GM12878 (cell line): Measurements from ENCODE around the gene NUDT3.

Experiments used
- ASH2L ChIP-seq: fragments of 300-600, 200-600 bp; sonication (generic); IDR thresholded peaks from 2 replicates; pipeline ENCODE4 v1.6.1; 2017; ENCODE audit warnings: low read depth, mild to moderate bottlenecking, borderline replicate concordance
- BHLHE40 ChIP-seq, 2 experiments: fragments of 450-650 bp in 1 of 2; IDR thresholded peaks; 2 replicates each; pipeline ENCODE4 v1.6.1; 2011 to 2017; ENCODE audit warnings: low read depth in 2 of 2, borderline replicate concordance in 1 of 2, improper control_type of control experiment in 1 of 2, low read length in 1 of 2, mild to moderate bottlenecking in 1 of 2
- EZH2 ChIP-seq: IDR thresholded peaks from 2 replicates; pipeline ENCODE4 v1.6.1; 2012; ENCODE audit warnings: low read depth, mild to moderate bottlenecking, control low read depth, inconsistent platforms, low read length, borderline replicate concordance; ENCODE audit not compliant: control insufficient read depth
- NR2C2 ChIP-seq: IDR thresholded peaks from 2 replicates; pipeline ENCODE4 v1.6.1; 2011; ENCODE audit warnings: borderline replicate concordance, low read depth; ENCODE audit not compliant: control insufficient read depth, insufficient read length
- POLR2A ChIP-seq: IDR thresholded peaks from 2 replicates; pipeline ENCODE4 v1.6.1; 2011; ENCODE audit warnings: low read depth, mild to moderate bottlenecking, low read length
- REST ChIP-seq: IDR thresholded peaks from 2 replicates; pipeline ENCODE4 v1.6.1; 2012; ENCODE audit warnings: mild to moderate bottlenecking, low read depth, low read length
- TF ChIP-seq, protein P1 (sequence below), 3 experiments: IDR thresholded peaks in 2 of 3; conservative IDR thresholded peaks in 1 of 3; 2 replicates each; pipeline ENCODE4 v1.5.1; 2011; ENCODE audit warnings: low read depth in 3 of 3, low read length in 3 of 3, mild to moderate bottlenecking in 3 of 3, control low read depth in 2 of 3, moderate library complexity in 2 of 3, inconsistent platforms in 1 of 3, mixed read lengths in 1 of 3; ENCODE audit not compliant: control insufficient read depth in 2 of 3, insufficient read depth in 1 of 3; ENCODE audit errors: extremely low read depth in 1 of 3
- TF ChIP-seq, protein P2 (sequence below): IDR thresholded peaks from 2 replicates; pipeline ENCODE4 v1.6.1; 2011; ENCODE audit warnings: mild to moderate bottlenecking, low read depth, low read length, moderate library complexity; ENCODE audit not compliant: insufficient replicate concordance

- TF ChIP-seq EZH2 (no peak), BHLHE40 (IDR thresholded peaks at IDR 0.05; ENCODE audit: borderline replicate concordance in 1 of 2, low read depth in 2 of 2, low read length in 1 of 2) (no peak), POLR2A (no peak), NR2C2 (no peak), ASH2L (no peak), REST (no peak)
- TF ChIP-seq, protein P1, sequence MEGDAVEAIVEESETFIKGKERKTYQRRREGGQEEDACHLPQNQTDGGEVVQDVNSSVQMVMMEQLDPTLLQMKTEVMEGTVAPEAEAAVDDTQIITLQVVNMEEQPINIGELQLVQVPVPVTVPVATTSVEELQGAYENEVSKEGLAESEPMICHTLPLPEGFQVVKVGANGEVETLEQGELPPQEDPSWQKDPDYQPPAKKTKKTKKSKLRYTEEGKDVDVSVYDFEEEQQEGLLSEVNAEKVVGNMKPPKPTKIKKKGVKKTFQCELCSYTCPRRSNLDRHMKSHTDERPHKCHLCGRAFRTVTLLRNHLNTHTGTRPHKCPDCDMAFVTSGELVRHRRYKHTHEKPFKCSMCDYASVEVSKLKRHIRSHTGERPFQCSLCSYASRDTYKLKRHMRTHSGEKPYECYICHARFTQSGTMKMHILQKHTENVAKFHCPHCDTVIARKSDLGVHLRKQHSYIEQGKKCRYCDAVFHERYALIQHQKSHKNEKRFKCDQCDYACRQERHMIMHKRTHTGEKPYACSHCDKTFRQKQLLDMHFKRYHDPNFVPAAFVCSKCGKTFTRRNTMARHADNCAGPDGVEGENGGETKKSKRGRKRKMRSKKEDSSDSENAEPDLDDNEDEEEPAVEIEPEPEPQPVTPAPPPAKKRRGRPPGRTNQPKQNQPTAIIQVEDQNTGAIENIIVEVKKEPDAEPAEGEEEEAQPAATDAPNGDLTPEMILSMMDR (IDR thresholded peaks at IDR 0.05 in 2 of 3, conservative IDR thresholded peaks at IDR 0.05 in 1 of 3; ENCODE audit: control insufficient read depth in 2 of 3, extremely low read depth in 1 of 3, insufficient read depth in 1 of 3, low read depth in 3 of 3, low read length in 3 of 3) = no peak
- TF ChIP-seq, protein P2, sequence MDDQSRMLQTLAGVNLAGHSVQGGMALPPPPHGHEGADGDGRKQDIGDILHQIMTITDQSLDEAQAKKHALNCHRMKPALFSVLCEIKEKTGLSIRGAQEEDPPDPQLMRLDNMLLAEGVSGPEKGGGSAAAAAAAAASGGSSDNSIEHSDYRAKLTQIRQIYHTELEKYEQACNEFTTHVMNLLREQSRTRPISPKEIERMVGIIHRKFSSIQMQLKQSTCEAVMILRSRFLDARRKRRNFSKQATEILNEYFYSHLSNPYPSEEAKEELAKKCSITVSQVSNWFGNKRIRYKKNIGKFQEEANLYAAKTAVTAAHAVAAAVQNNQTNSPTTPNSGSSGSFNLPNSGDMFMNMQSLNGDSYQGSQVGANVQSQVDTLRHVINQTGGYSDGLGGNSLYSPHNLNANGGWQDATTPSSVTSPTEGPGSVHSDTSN = no peak
These were observed 18.4 kb downstream of the NUDT3 start for GRCh38 chr6:34374069-34374468.
